ENCODE results near the gene DNAJB1. TPM values are rescaled to one million over a fixed set of nuclear protein-coding genes. Genes with fewer than 3 reads are reported as not detected.
"Not testable (repeated sequence)": the region's sequence is repeated elsewhere in the genome, so short reads cannot be mapped to it uniquely, and the experiment has no call there.

DNAJB1 gene
- total RNA-seq, 2 donors from 2014 or later: 65.3 to 68.8 TPM

GRCh38 chr19:14544977-14545715 is 26.9 kb upstream of the DNAJB1 start:
- H3K27ac Mint-ChIP-seq: no peak overlapping the region
- H3K4me3 Mint-ChIP-seq: no peak overlapping the region
- no peaks in the 10 kb centered on the region for H3K9me3 Mint-ChIP-seq
- no peaks in the 10 kb centered on the region for H3K27me3 Mint-ChIP-seq
- no peak for ATAC-seq
- H3K36me3 Mint-ChIP-seq: no peaks in the 10 kb centered on the region
- DNase-seq (ENCODE audit: low spot score): no peak
- H3K4me1 Mint-ChIP-seq (ENCODE audit: low read depth in 2 of 2): peaks cover 5 to 7% of the 10 kb centered on the region in 2 donors

GRCh38 chr19:14544047-14544446 is 25.9 kb upstream of the DNAJB1 start:
- ATAC-seq (no peak), DNase-seq (ENCODE audit: low spot score) (no peak)
- no peaks in the 10 kb centered on the region for H3K36me3 Mint-ChIP-seq
- peaks cover 0 to 12% of the 10 kb centered on the region in 2 donors for H3K4me1 Mint-ChIP-seq (ENCODE audit: low read depth in 2 of 2)
- no peak overlapping the region for H3K27ac Mint-ChIP-seq
- H3K4me3 Mint-ChIP-seq: no peak overlapping the region
- H3K27me3 Mint-ChIP-seq: no peaks in the 10 kb centered on the region
- H3K9me3 Mint-ChIP-seq: no peaks in the 10 kb centered on the region

DNA sequence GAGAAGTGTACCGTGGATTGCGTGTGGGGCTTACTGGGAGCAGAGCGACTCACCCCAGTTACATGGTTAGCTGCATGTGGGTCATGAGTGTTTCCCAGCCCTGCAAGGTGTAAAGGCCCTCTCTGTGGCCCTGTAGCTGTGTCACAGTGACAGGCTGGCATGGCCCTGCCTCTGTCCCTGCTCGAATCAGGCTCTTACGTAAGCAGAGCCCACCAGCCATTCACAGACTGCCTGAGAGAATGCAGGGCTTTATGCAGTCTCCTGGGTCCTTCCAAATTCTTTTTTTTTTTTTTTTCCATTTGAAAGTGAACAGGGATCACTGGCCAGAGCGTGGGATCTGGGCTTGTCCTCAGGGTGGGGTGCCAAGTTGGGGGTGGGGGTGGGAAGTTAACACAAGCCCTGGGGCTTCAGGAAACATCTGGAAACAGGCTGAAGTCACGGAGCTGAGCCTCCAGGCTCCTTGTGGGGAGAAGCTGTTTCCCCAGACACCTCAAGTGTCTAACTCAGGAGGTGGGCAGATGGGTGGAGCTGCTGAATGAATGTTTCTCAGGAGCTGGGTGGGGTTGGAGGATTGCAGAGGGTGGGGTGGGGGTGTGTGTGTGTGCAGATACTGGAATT is 24.6 kb upstream of the DNAJB1 start:
- DNase-seq (ENCODE audit: low spot score): no peak
- H3K27me3 Mint-ChIP-seq: no peaks in the 10 kb centered on the region
- peaks cover 0 to 14% of the 10 kb centered on the region in 2 donors for H3K4me1 Mint-ChIP-seq (ENCODE audit: low read depth in 2 of 2)
- H3K27ac Mint-ChIP-seq: no peak overlapping the region
- ATAC-seq: no peak
- no peaks in the 10 kb centered on the region for H3K36me3 Mint-ChIP-seq
- H3K4me3 Mint-ChIP-seq: no peak overlapping the region
- no peaks in the 10 kb centered on the region for H3K9me3 Mint-ChIP-seq

GRCh38 chr19:14541979-14542378 is 23.8 kb upstream of the DNAJB1 start:
- H3K27me3 Mint-ChIP-seq; H3K27ac Mint-ChIP-seq; H3K9me3 Mint-ChIP-seq; H3K4me3 Mint-ChIP-seq; ATAC-seq; H3K36me3 Mint-ChIP-seq; DNase-seq (ENCODE audit: low spot score): not testable (repeated sequence)
- peaks cover 0 to 18% of the 10 kb centered on the region in 2 donors for H3K4me1 Mint-ChIP-seq (ENCODE audit: low read depth in 2 of 2)

- H3K4me3 Mint-ChIP-seq: no peak overlapping the region
- H3K27ac Mint-ChIP-seq: peak overlapping the region in 1 of 2 donors; percentile 50
- no peaks in the 10 kb centered on the region for H3K27me3 Mint-ChIP-seq
- no peaks in the 10 kb centered on the region for H3K9me3 Mint-ChIP-seq
- no peak for ATAC-seq
- H3K4me1 Mint-ChIP-seq (ENCODE audit: low read depth in 2 of 2): peaks cover 0 to 21% of the 10 kb centered on the region in 2 donors
- DNase-seq (ENCODE audit: low spot score): no peak
- no peaks in the 10 kb centered on the region for H3K36me3 Mint-ChIP-seq
Measured at GRCh38 chr19:14540741-14541525, 22.7 kb upstream of the DNAJB1 start.

- H3K9me3 Mint-ChIP-seq: no peaks in the 10 kb centered on the region
- no peaks in the 10 kb centered on the region for H3K36me3 Mint-ChIP-seq
- H3K4me3 Mint-ChIP-seq: no peak overlapping the region
- H3K4me1 Mint-ChIP-seq (ENCODE audit: low read depth in 2 of 2): peaks cover 0 to 18% of the 10 kb centered on the region in 2 donors
- DNase-seq (ENCODE audit: low spot score): no peak
- ATAC-seq: peak; percentile 61 to 82
- H3K27me3 Mint-ChIP-seq: no peaks in the 10 kb centered on the region
- H3K27ac Mint-ChIP-seq: no peak overlapping the region
Measured at GRCh38 chr19:14536926-14537692, 18.9 kb upstream of the DNAJB1 start.

DNA sequence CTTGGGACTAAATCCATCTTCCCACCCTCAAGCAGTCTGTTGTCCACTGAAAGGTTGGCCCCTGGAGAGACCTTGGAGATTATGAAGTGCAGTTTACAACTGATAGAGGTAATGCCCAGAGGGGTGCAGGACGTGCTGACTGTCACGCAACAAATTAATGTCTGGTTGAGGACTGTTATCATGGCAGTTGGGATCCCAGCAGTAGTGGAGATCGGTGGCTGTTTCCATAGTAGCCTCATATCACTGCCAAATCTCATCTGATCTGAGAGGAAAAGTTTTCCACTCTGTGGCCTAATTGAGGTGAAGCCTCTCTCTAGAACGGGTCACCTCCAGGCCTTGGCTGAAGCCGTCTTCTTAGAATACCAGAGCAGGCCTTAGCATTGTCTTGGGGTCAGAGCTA is 15.3 kb upstream of the DNAJB1 start:
- Mint-ChIP-seq H3K4me1 (ENCODE audit: low read depth in 2 of 2) (peaks cover 8 to 19% of the 10 kb centered on the region in 2 donors), H3K36me3 (no peaks in the 10 kb centered on the region), H3K27ac (no peak overlapping the region), H3K27me3 (no peaks in the 10 kb centered on the region), H3K9me3 (no peaks in the 10 kb centered on the region), H3K4me3 (no peak overlapping the region)
- no peak for ATAC-seq
- DNase-seq (ENCODE audit: low spot score): no peak

- Mint-ChIP-seq H3K4me1 (ENCODE audit: low read depth in 2 of 2) (peaks cover 8 to 10% of the 10 kb centered on the region in 2 donors), H3K36me3 (no peaks in the 10 kb centered on the region), H3K4me3 (peak overlapping the region; percentile 96), H3K9me3 (no peaks in the 10 kb centered on the region), H3K27ac (peak overlapping the region; percentile 86), H3K27me3 (no peaks in the 10 kb centered on the region)
- no peak for ATAC-seq
- no peak for DNase-seq (ENCODE audit: low spot score)
Measured at GRCh38 chr19:14530506-14530905, 12.3 kb upstream of the DNAJB1 start.

- no peak for ATAC-seq
- DNase-seq (ENCODE audit: low spot score): no peak
- Mint-ChIP-seq H3K4me3 (peak overlapping the region; percentile 96), H3K36me3 (no peaks in the 10 kb centered on the region), H3K27ac (peak overlapping the region; percentile 86), H3K4me1 (ENCODE audit: low read depth in 2 of 2) (peaks cover 8 to 10% of the 10 kb centered on the region in 2 donors), H3K27me3 (no peaks in the 10 kb centered on the region), H3K9me3 (no peaks in the 10 kb centered on the region)
Measured at GRCh38 chr19:14530005-14530348, 11.8 kb upstream of the DNAJB1 start.

GRCh38 chr19:14529254-14530004 is 11.2 kb upstream of the DNAJB1 start, which contains the start of gene TECR:
Gene TECR, plus strand, starts transcription at chr19:14529594. Its CDS starts 103 bp downstream, at chr19:14529697.
- no peaks in the 10 kb centered on the region for H3K9me3 Mint-ChIP-seq
- DNase-seq (ENCODE audit: low spot score) (peak; percentile 100), ATAC-seq (peak; percentile 99)
- H3K36me3 Mint-ChIP-seq: no peaks in the 10 kb centered on the region
- H3K27ac Mint-ChIP-seq: peak within 1 kb of the TSS; percentile 86
- H3K27me3 Mint-ChIP-seq: no peaks in the 10 kb centered on the region
- peak within 1 kb of the TSS; percentile 96 for H3K4me3 Mint-ChIP-seq
- H3K4me1 Mint-ChIP-seq (ENCODE audit: low read depth in 2 of 2): peaks cover 8 to 10% of the 10 kb centered on the region in 2 donors

DNA sequence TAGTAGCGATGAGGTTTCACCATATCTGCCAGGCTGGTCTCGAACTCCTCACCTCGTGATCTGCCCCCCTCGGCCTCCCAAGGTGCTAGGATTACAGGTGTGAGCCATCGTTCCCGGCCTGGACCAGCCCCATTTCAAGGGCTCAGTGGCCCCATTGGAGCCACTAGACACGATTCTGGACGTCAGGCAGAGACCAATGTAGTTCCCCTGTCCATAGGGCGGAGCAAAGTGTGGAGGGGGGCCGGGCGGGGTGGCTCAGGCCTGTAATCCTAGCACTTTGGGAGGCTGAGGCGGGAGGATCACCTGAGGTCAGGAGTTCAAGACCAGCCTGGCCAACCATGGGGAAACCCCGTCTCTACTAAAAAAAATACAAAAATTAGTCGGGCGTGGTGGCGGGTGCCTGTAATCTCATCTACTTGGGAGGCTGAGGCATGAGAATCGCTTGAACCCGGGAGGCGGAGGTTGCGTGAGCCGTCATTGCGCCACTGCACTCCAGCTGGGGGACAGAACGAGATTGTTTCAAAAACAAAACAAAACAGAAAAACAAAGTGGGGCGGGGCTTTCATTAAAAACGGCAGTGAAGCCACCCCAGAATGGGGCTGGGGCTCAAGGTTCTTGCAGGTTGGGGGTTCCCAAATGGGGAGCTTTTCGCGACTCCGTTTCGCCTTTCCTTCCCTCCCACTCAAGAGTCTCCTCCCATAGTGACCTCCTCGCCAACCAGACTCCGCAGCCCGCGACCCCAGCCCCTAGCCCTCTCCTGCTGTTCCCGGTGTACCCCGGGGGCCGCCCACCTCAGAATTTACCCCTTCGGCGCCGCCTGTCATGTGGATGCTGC is 10.4 kb upstream of the DNAJB1 start:
- ATAC-seq (no peak), DNase-seq (ENCODE audit: low spot score) (no peak)
- no peaks in the 10 kb centered on the region for H3K36me3 Mint-ChIP-seq
- H3K4me1 Mint-ChIP-seq (ENCODE audit: low read depth in 2 of 2): peaks cover 8 to 10% of the 10 kb centered on the region in 2 donors
- peak overlapping the region; percentile 96 for H3K4me3 Mint-ChIP-seq
- no peaks in the 10 kb centered on the region for H3K9me3 Mint-ChIP-seq
- H3K27me3 Mint-ChIP-seq: no peaks in the 10 kb centered on the region
- peak overlapping the region; percentile 86 for H3K27ac Mint-ChIP-seq

- H3K27ac Mint-ChIP-seq: no peak overlapping the region
- no peaks in the 10 kb centered on the region for H3K36me3 Mint-ChIP-seq
- no peaks in the 10 kb centered on the region for H3K9me3 Mint-ChIP-seq
- H3K4me1 Mint-ChIP-seq (ENCODE audit: low read depth in 2 of 2): peaks cover 22 to 25% of the 10 kb centered on the region in 2 donors
- ATAC-seq (no peak), DNase-seq (ENCODE audit: low spot score) (no peak)
- no peaks in the 10 kb centered on the region for H3K27me3 Mint-ChIP-seq
- no peak overlapping the region for H3K4me3 Mint-ChIP-seq
Measured at GRCh38 chr19:14526423-14526822, 8.2 kb upstream of the DNAJB1 start.

Measured in natural killer cell treated with Interleukin-12 subunit alpha and Interleukin-12 subunit beta and Interleukin-15 and Interleukin-18, amount 100 ng/mL, for 72 hours (primary cell).